SK-N-SH (cell line): ENCODE measurements around the gene BRWD1. TPM values are rescaled to one million over a fixed set of nuclear protein-coding genes. Genes with fewer than 3 reads are reported as not detected.

ENCODE experiments used
- CTCF ChIA-PET: fragments of 300-600, 350-600 bp; formaldehyde crosslinking; extraction: SDS; loops from one replicate; lab custom pipeline; 2021; lab: Yijun Ruan, JAX
- POLR2A ChIA-PET: fragments of 350-600 bp; sonication (Branson Sonifier 250); formaldehyde crosslinking; extraction: SDS; loops from one replicate; lab custom pipeline; 2020; ENCODE audit warnings: antibody characterized with exemption, inconsistent platforms; lab: Yijun Ruan, JAX
- DNase-seq: peaks from one replicate; pipeline ENCODE4 v3.0.0; 2012
- H2AFZ ChIP-seq: fragments of 200-600 bp; sonication (generic); 2 replicates; pipeline ENCODE4 v1.8.1; 2016; ENCODE audit warnings: antibody characterized with exemption, mild to moderate bottlenecking, low read depth
- H3F3A ChIP-seq: fragments of 200-600 bp; sonication (generic); replicated peaks from 2 replicates; pipeline ENCODE3; 2016; ENCODE audit warnings: antibody characterized with exemption, mild to moderate bottlenecking; ENCODE audit not compliant: insufficient read depth
- H3K27ac ChIP-seq, 2 experiments: fragments of 200-500 bp in 1 of 2; fragments of 200-600 bp in 1 of 2; sonication (Bioruptor generic) in 1 of 2; sonication (generic), shearing (Covaris generic) in 1 of 2; 2 replicates each; pipeline versions ENCODE4 v1.5.1 to v1.6.1; 2014 to 2016; ENCODE audit warnings: low read depth in 2 of 2, inconsistent platforms in 1 of 2, low read length in 1 of 2, mild to moderate bottlenecking in 1 of 2, mixed read lengths in 1 of 2
- H3K27me3 ChIP-seq: fragments of 200-600 bp; sonication (generic), shearing (Covaris generic); 2 replicates; pipeline ENCODE4 v1.6.1; 2016; ENCODE audit warnings: mixed run types; ENCODE audit not compliant: insufficient read depth
- H3K36me3 ChIP-seq, 2 experiments: fragments of 200-500 bp in 1 of 2; fragments of 200-600 bp in 1 of 2; sonication (Bioruptor generic) in 1 of 2; sonication (generic) in 1 of 2; replicated peaks in 1 of 2; 2 replicates each; pipeline versions ENCODE3 to v1.5.1; 2014 to 2016; ENCODE audit warnings: low read length in 1 of 2, mild to moderate bottlenecking in 1 of 2; ENCODE audit not compliant: insufficient read depth in 2 of 2, control insufficient read depth in 1 of 2
- H3K4me1 ChIP-seq, 2 experiments: fragments of 200-500 bp in 1 of 2; fragments of 200-600 bp in 1 of 2; sonication (Bioruptor generic) in 1 of 2; sonication (generic), shearing (Covaris generic) in 1 of 2; 2 replicates each; pipeline versions ENCODE4 v1.5.1 to v1.6.1; 2014 to 2016; ENCODE audit warnings: low read depth in 1 of 2, low read length in 1 of 2, mixed run types in 1 of 2; ENCODE audit not compliant: insufficient read depth in 2 of 2, control insufficient read depth in 1 of 2
- H3K4me2 ChIP-seq: fragments of 200-600 bp; sonication (generic), shearing (Covaris generic); 2 replicates; pipeline ENCODE4 v1.6.1; 2017; ENCODE audit warnings: mixed run types
- H3K4me3 ChIP-seq, 2 experiments: fragments of 200-500 bp in 1 of 2; fragments of 200-600 bp in 1 of 2; sonication (Bioruptor generic) in 1 of 2; sonication (generic), shearing (Covaris generic) in 1 of 2; 2 replicates each; pipeline versions ENCODE4 v1.5.1 to v1.8.1; 2014 to 2016; ENCODE audit warnings: low read depth in 2 of 2, inconsistent platforms in 1 of 2, low read length in 1 of 2, mild to moderate bottlenecking in 1 of 2, mixed read lengths in 1 of 2, moderate library complexity in 1 of 2
- H3K79me2 ChIP-seq: fragments of 200-600 bp; sonication (generic); 2 replicates; pipeline ENCODE4 v1.8.1; 2017; ENCODE audit warnings: mild to moderate bottlenecking; ENCODE audit not compliant: insufficient read depth
- H3K9ac ChIP-seq: fragments of 200-600 bp; sonication (generic); 2 replicates; pipeline ENCODE4 v1.6.1; 2017; ENCODE audit warnings: mixed run types
- H3K9me2 ChIP-seq: fragments of 200-600 bp; sonication (generic); 2 replicates; pipeline ENCODE4 v1.6.1; 2017; ENCODE audit warnings: mixed run types
- H3K9me3 ChIP-seq: fragments of 200-600 bp; sonication (generic); 2 replicates; pipeline ENCODE4 v1.6.1; 2017; ENCODE audit warnings: mixed run types, mild to moderate bottlenecking, moderate library complexity
- H4K20me1 ChIP-seq: fragments of 200-600 bp; sonication (generic); 2 replicates; pipeline ENCODE4 v1.6.1; 2017; ENCODE audit warnings: mild to moderate bottlenecking, mixed run types; ENCODE audit not compliant: insufficient read depth
- CHD2 ChIP-seq: fragments of 150-350 bp; IDR thresholded peaks from 2 replicates; pipeline ENCODE4 v1.6.1; 2018; ENCODE audit warnings: low read length; ENCODE audit not compliant: partially characterized antibody
- EP300 ChIP-seq, 2 experiments: IDR thresholded peaks; 2 replicates each; pipeline versions ENCODE4 v1.4.0 to v1.6.1; 2012; ENCODE audit warnings: borderline replicate concordance in 1 of 2, low read depth in 1 of 2, low read length in 1 of 2
- FOSL2 ChIP-seq: IDR thresholded peaks from 2 replicates; pipeline ENCODE4 v1.4.0; 2012; ENCODE audit warnings: low read depth, mild to moderate bottlenecking, moderate library complexity, borderline replicate concordance
- GATA2 ChIP-seq: sonication (generic); formaldehyde crosslinking; IDR thresholded peaks from 2 replicates; pipeline ENCODE4 v1.5.0; 2020; ENCODE audit warnings: mild to moderate bottlenecking, missing genetic modification reagents
- MEF2A ChIP-seq: IDR thresholded peaks from 2 replicates; pipeline ENCODE4 v1.4.0; 2012; ENCODE audit warnings: low read depth, borderline replicate concordance
- POLR2AphosphoS5 ChIP-seq: IDR thresholded peaks from 2 replicates; pipeline ENCODE4 v1.6.1; 2012; ENCODE audit warnings: low read depth, low read length
- RAD21 ChIP-seq: IDR thresholded peaks from 2 replicates; pipeline ENCODE4 v1.6.1; 2012; ENCODE audit warnings: mild to moderate bottlenecking, low read length
- RFX5 ChIP-seq: IDR thresholded peaks from 2 replicates; pipeline ENCODE4 v1.6.1; 2012; ENCODE audit warnings: mild to moderate bottlenecking, improper control_type of control experiment, low read length
- SIN3A ChIP-seq: IDR thresholded peaks from 2 replicates; pipeline ENCODE4 v1.6.1; 2012; ENCODE audit warnings: low read depth, mild to moderate bottlenecking, low read length, moderate library complexity, borderline replicate concordance
- TCF12 ChIP-seq: IDR thresholded peaks from 2 replicates; pipeline ENCODE4 v1.4.0; 2012
- YY1 ChIP-seq: IDR thresholded peaks from 2 replicates; pipeline ENCODE4 v1.4.0; 2012; ENCODE audit warnings: low read depth, mild to moderate bottlenecking
- WGBS: methylation state at CpG from one replicate; pipeline ENCODE4 v1.1.6; 2017; ENCODE audit warnings: low lambda C conversion rate; 5-methylcytosine and 5-hydroxymethylcytosine counted together
- polyA plus RNA-seq, 3 experiments: library from polyadenylated mRNA; depleted of rRNA; stranded (reverse); fragments of >200 nt; gene quantifications; 2 replicates each; pipeline ENCODE4 v1.2.3, GENCODE V29; 2012
- TF ChIP-seq, protein P1 (sequence below): IDR thresholded peaks from 2 replicates; pipeline ENCODE4 v1.4.0; 2012; ENCODE audit warnings: low read depth, borderline replicate concordance
- TF ChIP-seq, protein P2 (sequence below): fragments of 200-600 bp; sonication (generic); IDR thresholded peaks from 2 replicates; pipeline ENCODE4 v1.6.1; 2017; ENCODE audit warnings: antibody characterized with exemption, mild to moderate bottlenecking, moderate library complexity
- TF ChIP-seq, protein P3 (sequence below): IDR thresholded peaks from 2 replicates; pipeline ENCODE4 v1.4.0; 2012; ENCODE audit warnings: low read depth, borderline replicate concordance
- TF ChIP-seq, protein P4 (sequence below): IDR thresholded peaks from 2 replicates; pipeline ENCODE4 v1.4.0; 2012; ENCODE audit warnings: low read depth
- TF ChIP-seq, protein P5 (sequence below): IDR thresholded peaks from 2 replicates; pipeline ENCODE4; 2012

BRWD1 gene
- polyA plus RNA-seq, 1 of the 3 experiments (the other 2 are of a cell fraction), result 7.9 TPM

- H4K20me1 ChIP-seq, result peaks cover 38% of the 10 kb centered on the region
- no peak for DNase-seq
- no peaks in the 10 kb centered on the region for H3K27me3 ChIP-seq
- POLR2A ChIA-PET, result no interaction called here
- H3K79me2 ChIP-seq, result peaks cover 91% of the 10 kb centered on the region
- H2AFZ ChIP-seq, result no peak overlapping the region
- H3K9ac ChIP-seq, result no peak overlapping the region
- no peak overlapping the region for H3K27ac ChIP-seq
- TF ChIP-seq FOSL2 (no peak), CHD2 (no peak), POLR2AphosphoS5 (no peak), RAD21 (no peak), YY1 (no peak), MEF2A (no peak), RFX5 (no peak), EP300 (IDR thresholded peaks at IDR 0.05; ENCODE audit: borderline replicate concordance in 1 of 2, low read depth in 1 of 2, low read length in 1 of 2) (no peak), SIN3A (no peak), GATA2 (CRISPR knock-in tag) (no peak), TCF12 (no peak)
- TF ChIP-seq, protein P1, sequence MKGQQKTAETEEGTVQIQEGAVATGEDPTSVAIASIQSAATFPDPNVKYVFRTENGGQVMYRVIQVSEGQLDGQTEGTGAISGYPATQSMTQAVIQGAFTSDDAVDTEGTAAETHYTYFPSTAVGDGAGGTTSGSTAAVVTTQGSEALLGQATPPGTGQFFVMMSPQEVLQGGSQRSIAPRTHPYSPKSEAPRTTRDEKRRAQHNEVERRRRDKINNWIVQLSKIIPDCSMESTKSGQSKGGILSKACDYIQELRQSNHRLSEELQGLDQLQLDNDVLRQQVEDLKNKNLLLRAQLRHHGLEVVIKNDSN, result no peak
- TF ChIP-seq, protein P2, sequence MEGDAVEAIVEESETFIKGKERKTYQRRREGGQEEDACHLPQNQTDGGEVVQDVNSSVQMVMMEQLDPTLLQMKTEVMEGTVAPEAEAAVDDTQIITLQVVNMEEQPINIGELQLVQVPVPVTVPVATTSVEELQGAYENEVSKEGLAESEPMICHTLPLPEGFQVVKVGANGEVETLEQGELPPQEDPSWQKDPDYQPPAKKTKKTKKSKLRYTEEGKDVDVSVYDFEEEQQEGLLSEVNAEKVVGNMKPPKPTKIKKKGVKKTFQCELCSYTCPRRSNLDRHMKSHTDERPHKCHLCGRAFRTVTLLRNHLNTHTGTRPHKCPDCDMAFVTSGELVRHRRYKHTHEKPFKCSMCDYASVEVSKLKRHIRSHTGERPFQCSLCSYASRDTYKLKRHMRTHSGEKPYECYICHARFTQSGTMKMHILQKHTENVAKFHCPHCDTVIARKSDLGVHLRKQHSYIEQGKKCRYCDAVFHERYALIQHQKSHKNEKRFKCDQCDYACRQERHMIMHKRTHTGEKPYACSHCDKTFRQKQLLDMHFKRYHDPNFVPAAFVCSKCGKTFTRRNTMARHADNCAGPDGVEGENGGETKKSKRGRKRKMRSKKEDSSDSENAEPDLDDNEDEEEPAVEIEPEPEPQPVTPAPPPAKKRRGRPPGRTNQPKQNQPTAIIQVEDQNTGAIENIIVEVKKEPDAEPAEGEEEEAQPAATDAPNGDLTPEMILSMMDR, result no peak
- TF ChIP-seq, protein P3, sequence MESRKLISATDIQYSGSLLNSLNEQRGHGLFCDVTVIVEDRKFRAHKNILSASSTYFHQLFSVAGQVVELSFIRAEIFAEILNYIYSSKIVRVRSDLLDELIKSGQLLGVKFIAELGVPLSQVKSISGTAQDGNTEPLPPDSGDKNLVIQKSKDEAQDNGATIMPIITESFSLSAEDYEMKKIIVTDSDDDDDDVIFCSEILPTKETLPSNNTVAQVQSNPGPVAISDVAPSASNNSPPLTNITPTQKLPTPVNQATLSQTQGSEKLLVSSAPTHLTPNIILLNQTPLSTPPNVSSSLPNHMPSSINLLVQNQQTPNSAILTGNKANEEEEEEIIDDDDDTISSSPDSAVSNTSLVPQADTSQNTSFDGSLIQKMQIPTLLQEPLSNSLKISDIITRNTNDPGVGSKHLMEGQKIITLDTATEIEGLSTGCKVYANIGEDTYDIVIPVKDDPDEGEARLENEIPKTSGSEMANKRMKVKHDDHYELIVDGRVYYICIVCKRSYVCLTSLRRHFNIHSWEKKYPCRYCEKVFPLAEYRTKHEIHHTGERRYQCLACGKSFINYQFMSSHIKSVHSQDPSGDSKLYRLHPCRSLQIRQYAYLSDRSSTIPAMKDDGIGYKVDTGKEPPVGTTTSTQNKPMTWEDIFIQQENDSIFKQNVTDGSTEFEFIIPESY, result no peak
- TF ChIP-seq, protein P4, sequence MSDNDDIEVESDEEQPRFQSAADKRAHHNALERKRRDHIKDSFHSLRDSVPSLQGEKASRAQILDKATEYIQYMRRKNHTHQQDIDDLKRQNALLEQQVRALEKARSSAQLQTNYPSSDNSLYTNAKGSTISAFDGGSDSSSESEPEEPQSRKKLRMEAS, result no peak
- TF ChIP-seq, protein P5, sequence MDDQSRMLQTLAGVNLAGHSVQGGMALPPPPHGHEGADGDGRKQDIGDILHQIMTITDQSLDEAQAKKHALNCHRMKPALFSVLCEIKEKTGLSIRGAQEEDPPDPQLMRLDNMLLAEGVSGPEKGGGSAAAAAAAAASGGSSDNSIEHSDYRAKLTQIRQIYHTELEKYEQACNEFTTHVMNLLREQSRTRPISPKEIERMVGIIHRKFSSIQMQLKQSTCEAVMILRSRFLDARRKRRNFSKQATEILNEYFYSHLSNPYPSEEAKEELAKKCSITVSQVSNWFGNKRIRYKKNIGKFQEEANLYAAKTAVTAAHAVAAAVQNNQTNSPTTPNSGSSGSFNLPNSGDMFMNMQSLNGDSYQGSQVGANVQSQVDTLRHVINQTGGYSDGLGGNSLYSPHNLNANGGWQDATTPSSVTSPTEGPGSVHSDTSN, result no peak
- H3K4me1 ChIP-seq, result peaks cover 5 to 6% of the 10 kb centered on the region in 2 experiments; a peak in 3 of 4 replicates
- no peak overlapping the region for H3K4me2 ChIP-seq
- no peaks in the 10 kb centered on the region for H3K9me3 ChIP-seq
- no peaks in the 10 kb centered on the region for H3K9me2 ChIP-seq
- CTCF ChIA-PET, result interaction anchor here (1.4 kb wide), 1 partner anchor 11 kb away, joined by 4 read pairs; no protein-coding TSS in a partner anchor
- WGBS, result 97% methylated on average over 1 of the region's 1 CpG
- H3K4me3 ChIP-seq, result no peak overlapping the region
- peaks cover 21 to 58% of the 10 kb centered on the region in 2 experiments for H3K36me3 ChIP-seq
- peaks cover 10% of the 10 kb centered on the region for H3F3A ChIP-seq
Measured at GRCh38 chr21:39307466-39307865, 6.0 kb downstream of the BRWD1 start.
